Gastrocnemius medialis (tissue), 4 donors: ENCODE data around the gene FGG.

Experiments
- CTCF ChIP-seq, 5 experiments: fragments of 450-650 bp in 3 of 5; fragments of 200-600 bp in 2 of 5; sonication (generic) in 2 of 5; IDR thresholded peaks in 4 of 5; conservative IDR thresholded peaks in 1 of 5; 1 replicate in 4 of 5; 2 replicates in 1 of 5; pipeline ENCODE4 v1.5.1; 2016 to 2019; ENCODE audit warnings: antibody characterized with exemption in 5 of 5, mild to moderate bottlenecking in 3 of 5, moderate library complexity in 3 of 5
- POLR2A ChIP-seq, 2 donors: fragments of 450-650 bp; IDR thresholded peaks; one replicate each; pipeline ENCODE4 v1.6.1; 2017; ENCODE audit warnings: antibody characterized with exemption in 2 of 2, mild to moderate bottlenecking in 2 of 2, moderate library complexity in 2 of 2

- TF ChIP-seq POLR2A (IDR thresholded peaks at IDR 0.05) (no peak), CTCF (IDR thresholded peaks at IDR 0.05 in 4 of 5, conservative IDR thresholded peaks at IDR 0.05 in 1 of 5) (no peak)
Observed at GRCh38 chr4:154620111-154620510, 7.7 kb upstream of the FGG start.
